Measurements from ENCODE around the gene DNER.

DNA sequence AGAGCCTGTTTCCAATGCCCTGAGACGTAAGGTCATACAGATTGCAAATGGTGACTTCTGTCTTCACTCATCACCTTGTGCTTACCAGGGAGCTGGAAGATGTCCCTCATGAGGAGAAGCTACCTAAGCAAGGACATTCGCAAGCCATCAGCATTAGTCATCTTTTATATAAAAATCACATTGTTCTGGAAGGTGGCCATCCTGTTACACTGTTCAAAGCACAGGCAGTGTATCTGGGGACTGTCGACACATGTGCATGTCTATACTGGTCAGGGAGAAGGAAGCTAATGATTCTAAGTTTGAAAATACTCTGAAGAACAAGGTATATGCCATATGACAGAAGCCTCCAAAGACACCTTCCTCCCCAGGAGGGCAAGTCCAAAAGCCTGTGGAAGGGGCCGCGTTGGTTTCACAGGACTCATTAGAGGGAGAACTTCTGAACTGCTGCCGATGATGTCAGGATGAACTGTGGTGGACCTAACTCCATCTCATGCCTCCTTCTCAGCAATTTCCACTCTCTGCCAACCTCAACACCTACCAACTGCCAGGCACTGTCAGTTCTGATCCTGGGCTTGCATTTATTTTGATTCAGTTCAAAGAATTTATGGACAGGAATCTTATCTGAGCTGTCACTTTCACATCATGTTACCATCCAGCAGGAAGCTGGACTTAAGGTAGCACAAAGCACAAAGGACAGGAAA is 39.4 kb downstream of the DNER start:
- TF ChIP-seq, protein P1, sequence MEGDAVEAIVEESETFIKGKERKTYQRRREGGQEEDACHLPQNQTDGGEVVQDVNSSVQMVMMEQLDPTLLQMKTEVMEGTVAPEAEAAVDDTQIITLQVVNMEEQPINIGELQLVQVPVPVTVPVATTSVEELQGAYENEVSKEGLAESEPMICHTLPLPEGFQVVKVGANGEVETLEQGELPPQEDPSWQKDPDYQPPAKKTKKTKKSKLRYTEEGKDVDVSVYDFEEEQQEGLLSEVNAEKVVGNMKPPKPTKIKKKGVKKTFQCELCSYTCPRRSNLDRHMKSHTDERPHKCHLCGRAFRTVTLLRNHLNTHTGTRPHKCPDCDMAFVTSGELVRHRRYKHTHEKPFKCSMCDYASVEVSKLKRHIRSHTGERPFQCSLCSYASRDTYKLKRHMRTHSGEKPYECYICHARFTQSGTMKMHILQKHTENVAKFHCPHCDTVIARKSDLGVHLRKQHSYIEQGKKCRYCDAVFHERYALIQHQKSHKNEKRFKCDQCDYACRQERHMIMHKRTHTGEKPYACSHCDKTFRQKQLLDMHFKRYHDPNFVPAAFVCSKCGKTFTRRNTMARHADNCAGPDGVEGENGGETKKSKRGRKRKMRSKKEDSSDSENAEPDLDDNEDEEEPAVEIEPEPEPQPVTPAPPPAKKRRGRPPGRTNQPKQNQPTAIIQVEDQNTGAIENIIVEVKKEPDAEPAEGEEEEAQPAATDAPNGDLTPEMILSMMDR (IDR thresholded peaks at IDR 0.05; ENCODE audit: extremely low read depth in 1 of 2, insufficient read depth in 1 of 2, low read depth in 1 of 2, low read length in 2 of 2): no peak
- TF ChIP-seq POLR2A (IDR thresholded peaks at IDR 0.05; ENCODE audit: low read depth, low read length): no peak
- no peak for TF ChIP-seq POLR2AphosphoS5 (IDR thresholded peaks at IDR 0.05; ENCODE audit: insufficient read depth, low read depth, low read length)
- no peak for TF ChIP-seq EZH2 (IDR thresholded peaks at IDR 0.05; ENCODE audit: borderline replicate concordance, low read depth, low read length, severe bottlenecking)
- TF ChIP-seq, protein P2, sequence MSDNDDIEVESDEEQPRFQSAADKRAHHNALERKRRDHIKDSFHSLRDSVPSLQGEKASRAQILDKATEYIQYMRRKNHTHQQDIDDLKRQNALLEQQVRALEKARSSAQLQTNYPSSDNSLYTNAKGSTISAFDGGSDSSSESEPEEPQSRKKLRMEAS (IDR thresholded peaks at IDR 0.05; ENCODE audit: insufficient read depth, insufficient read length): no peak
- no peak for TF ChIP-seq MYC (IDR thresholded peaks at IDR 0.05; ENCODE audit: low read depth, low read length)
- TF ChIP-seq FOS (IDR thresholded peaks at IDR 0.05; ENCODE audit: borderline replicate concordance, insufficient read depth, low read length): no peak
- no peak for TF ChIP-seq JUN (IDR thresholded peaks at IDR 0.05; ENCODE audit: borderline replicate concordance, insufficient read depth, insufficient read length, low read depth)
